Endodermal cell (in vitro differentiated cells): ENCODE results near the gene FOXO6. TPM values are rescaled to one million over a fixed set of nuclear protein-coding genes. Genes with fewer than 3 reads are reported as not detected.

Experiments
- DNase-seq: peaks from one replicate; pipeline ENCODE4 v3.0.0-alpha.2; 2017
- H3K27ac ChIP-seq: 2 replicates; pipeline ENCODE4 v1.5.1; 2013; ENCODE audit warnings: mild to moderate bottlenecking, low read depth, low read length, moderate library complexity
- H3K27me3 ChIP-seq: 2 replicates; pipeline ENCODE4 v1.6.1; 2013; ENCODE audit warnings: mild to moderate bottlenecking, low read length, moderate library complexity; ENCODE audit not compliant: insufficient read depth, control insufficient read depth, poor library complexity, severe bottlenecking
- H3K36me3 ChIP-seq: 2 replicates; pipeline ENCODE4 v1.7.0; 2013; ENCODE audit warnings: mild to moderate bottlenecking, low read length, moderate library complexity; ENCODE audit not compliant: control insufficient read depth, insufficient read depth
- H3K4me1 ChIP-seq: one replicate; pipeline ENCODE4 v1.7.0; 2013; ENCODE audit warnings: low read length; ENCODE audit not compliant: control insufficient read depth, insufficient read depth
- H3K4me3 ChIP-seq: 2 replicates; pipeline ENCODE4 v1.5.1; 2013; ENCODE audit warnings: mild to moderate bottlenecking, low read length, moderate library complexity
- H3K9ac ChIP-seq: 2 replicates; pipeline ENCODE4 v1.6.1; 2013; ENCODE audit warnings: mild to moderate bottlenecking, low read length, moderate library complexity; ENCODE audit not compliant: poor library complexity, severe bottlenecking; ENCODE audit errors: extremely low read depth
- H3K9me3 ChIP-seq: 2 replicates; pipeline ENCODE4 v1.6.1; 2013; ENCODE audit warnings: mild to moderate bottlenecking, low read length, moderate library complexity; ENCODE audit not compliant: control insufficient read depth
- H3K27ac Mint-ChIP-seq: 2 replicates; pipeline ENCODE4 v1.8.0; 2020; ENCODE audit warnings: mixed read lengths
- H3K27me3 Mint-ChIP-seq: 2 replicates; pipeline ENCODE4 v1.8.0; 2021; ENCODE audit warnings: mild to moderate bottlenecking, mixed read lengths; ENCODE audit not compliant: insufficient read depth
- H3K36me3 Mint-ChIP-seq: 2 replicates; pipeline ENCODE4 v1.8.0; 2020; ENCODE audit warnings: low read depth, mixed read lengths
- H3K4me1 Mint-ChIP-seq: 2 replicates; pipeline ENCODE4 v1.8.0; 2020; ENCODE audit warnings: mixed read lengths
- H3K4me3 Mint-ChIP-seq: 2 replicates; pipeline ENCODE4 v1.8.0; 2020; ENCODE audit warnings: mild to moderate bottlenecking, moderate library complexity, mixed read lengths
- H3K9me3 Mint-ChIP-seq: 2 replicates; pipeline ENCODE4 v1.8.0; 2020; ENCODE audit warnings: mild to moderate bottlenecking, mixed read lengths
- WGBS, 2 experiments: methylation state at CpG; one replicate each; pipeline versions ENCODE4 v1.1.5 to v1.1.7; 2013; ENCODE audit warnings: missing lambda C conversion rate in 2 of 2, mixed read lengths in 1 of 2; ENCODE audit not compliant: insufficient coverage in 1 of 2, insufficient read length in 1 of 2; 5-methylcytosine and 5-hydroxymethylcytosine counted together
- total RNA-seq, 2 donors: library from RNA; stranded (reverse); fragmentation: NEBNext Ultra II Directional in 1 of 2; extraction: Animal tissue kit (Norgen Biotek cat#: 25700) in 1 of 2; gene quantifications; 2 replicates in 1 of 2; 3 replicates in 1 of 2; pipeline ENCODE4 v1.2.1, GENCODE V29; 2021
- TF ChIP-seq, protein P1 (sequence below): fragments of 200-600 bp; sonication (generic); conservative IDR thresholded peaks from 2 replicates; pipeline ENCODE4 v1.5.0; 2021; ENCODE audit warnings: antibody characterized with exemption, mild to moderate bottlenecking

Gene FOXO6
- total RNA-seq, 2 donors from 2014 or later: 1.7 to 1.8 TPM

GRCh38 chr1:41327383-41327999 lies 33.7 kb upstream of the FOXO6 start:
- Histone ChIP-seq H3K36me3 (no peaks in the 10 kb centered on the region), H3K4me1 (no peaks in the 10 kb centered on the region), H3K9ac (no peak overlapping the region), H3K27me3 (no peaks in the 10 kb centered on the region), H3K9me3 (no peaks in the 10 kb centered on the region), H3K27ac (no peak overlapping the region), H3K4me3 (no peak overlapping the region)
- no peak for DNase-seq
- WGBS, 2 experiments: 78 to 83% methylated on average over 6 of the region's 6 CpGs
- H3K4me1 Mint-ChIP-seq: peaks cover 5% of the 10 kb centered on the region
- no peak overlapping the region for H3K4me3 Mint-ChIP-seq
- TF ChIP-seq, protein P1, sequence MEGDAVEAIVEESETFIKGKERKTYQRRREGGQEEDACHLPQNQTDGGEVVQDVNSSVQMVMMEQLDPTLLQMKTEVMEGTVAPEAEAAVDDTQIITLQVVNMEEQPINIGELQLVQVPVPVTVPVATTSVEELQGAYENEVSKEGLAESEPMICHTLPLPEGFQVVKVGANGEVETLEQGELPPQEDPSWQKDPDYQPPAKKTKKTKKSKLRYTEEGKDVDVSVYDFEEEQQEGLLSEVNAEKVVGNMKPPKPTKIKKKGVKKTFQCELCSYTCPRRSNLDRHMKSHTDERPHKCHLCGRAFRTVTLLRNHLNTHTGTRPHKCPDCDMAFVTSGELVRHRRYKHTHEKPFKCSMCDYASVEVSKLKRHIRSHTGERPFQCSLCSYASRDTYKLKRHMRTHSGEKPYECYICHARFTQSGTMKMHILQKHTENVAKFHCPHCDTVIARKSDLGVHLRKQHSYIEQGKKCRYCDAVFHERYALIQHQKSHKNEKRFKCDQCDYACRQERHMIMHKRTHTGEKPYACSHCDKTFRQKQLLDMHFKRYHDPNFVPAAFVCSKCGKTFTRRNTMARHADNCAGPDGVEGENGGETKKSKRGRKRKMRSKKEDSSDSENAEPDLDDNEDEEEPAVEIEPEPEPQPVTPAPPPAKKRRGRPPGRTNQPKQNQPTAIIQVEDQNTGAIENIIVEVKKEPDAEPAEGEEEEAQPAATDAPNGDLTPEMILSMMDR: no peak
- H3K36me3 Mint-ChIP-seq: no peaks in the 10 kb centered on the region
- H3K27ac Mint-ChIP-seq: no peak overlapping the region
- H3K27me3 Mint-ChIP-seq: peaks cover 3% of the 10 kb centered on the region
- no peaks in the 10 kb centered on the region for H3K9me3 Mint-ChIP-seq

DNA sequence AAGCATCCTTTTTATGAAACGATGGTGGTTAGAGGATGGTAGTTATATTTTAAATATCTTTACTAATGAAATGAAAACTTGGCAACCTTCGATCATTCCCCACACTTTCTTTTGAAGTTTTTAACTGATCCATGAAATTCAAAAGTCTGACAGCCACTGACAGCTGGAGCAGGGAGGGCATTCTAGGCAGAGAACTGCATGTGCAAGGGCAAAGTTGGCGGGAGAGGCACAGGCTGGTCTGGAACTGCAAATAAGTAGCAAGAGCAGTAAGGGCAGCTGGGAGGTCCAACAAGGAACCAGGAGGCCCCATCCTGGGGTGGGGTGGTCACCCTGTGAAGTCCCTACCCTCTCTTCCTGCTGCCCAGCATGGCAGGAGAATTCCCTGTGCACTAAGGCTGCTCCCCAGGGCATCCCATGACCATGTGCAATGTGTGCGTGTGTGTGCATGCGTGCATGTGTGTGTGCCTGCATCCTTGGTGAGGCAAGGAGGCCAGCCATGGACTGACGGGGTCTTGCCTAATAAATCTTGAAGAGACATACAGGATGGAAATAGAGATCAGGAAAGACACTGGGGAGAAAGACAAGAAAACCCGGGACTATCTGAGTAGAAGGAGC lies 33.1 kb upstream of the FOXO6 start:
- Histone ChIP-seq H3K9me3 (no peaks in the 10 kb centered on the region), H3K9ac (no peak overlapping the region), H3K27me3 (no peaks in the 10 kb centered on the region), H3K36me3 (no peaks in the 10 kb centered on the region), H3K4me3 (no peak overlapping the region), H3K27ac (no peak overlapping the region), H3K4me1 (no peaks in the 10 kb centered on the region)
- no peak overlapping the region for H3K4me3 Mint-ChIP-seq
- H3K36me3 Mint-ChIP-seq: no peaks in the 10 kb centered on the region
- TF ChIP-seq, protein P1: no peak
- peaks cover 5% of the 10 kb centered on the region for H3K4me1 Mint-ChIP-seq
- DNase-seq: no peak
- no peaks in the 10 kb centered on the region for H3K9me3 Mint-ChIP-seq
- H3K27ac Mint-ChIP-seq: no peak overlapping the region
- H3K27me3 Mint-ChIP-seq: peaks cover 3% of the 10 kb centered on the region
- 77 to 87% methylated on average over 4 to 7 of the region's 7 CpGs for WGBS, 2 experiments

DNA sequence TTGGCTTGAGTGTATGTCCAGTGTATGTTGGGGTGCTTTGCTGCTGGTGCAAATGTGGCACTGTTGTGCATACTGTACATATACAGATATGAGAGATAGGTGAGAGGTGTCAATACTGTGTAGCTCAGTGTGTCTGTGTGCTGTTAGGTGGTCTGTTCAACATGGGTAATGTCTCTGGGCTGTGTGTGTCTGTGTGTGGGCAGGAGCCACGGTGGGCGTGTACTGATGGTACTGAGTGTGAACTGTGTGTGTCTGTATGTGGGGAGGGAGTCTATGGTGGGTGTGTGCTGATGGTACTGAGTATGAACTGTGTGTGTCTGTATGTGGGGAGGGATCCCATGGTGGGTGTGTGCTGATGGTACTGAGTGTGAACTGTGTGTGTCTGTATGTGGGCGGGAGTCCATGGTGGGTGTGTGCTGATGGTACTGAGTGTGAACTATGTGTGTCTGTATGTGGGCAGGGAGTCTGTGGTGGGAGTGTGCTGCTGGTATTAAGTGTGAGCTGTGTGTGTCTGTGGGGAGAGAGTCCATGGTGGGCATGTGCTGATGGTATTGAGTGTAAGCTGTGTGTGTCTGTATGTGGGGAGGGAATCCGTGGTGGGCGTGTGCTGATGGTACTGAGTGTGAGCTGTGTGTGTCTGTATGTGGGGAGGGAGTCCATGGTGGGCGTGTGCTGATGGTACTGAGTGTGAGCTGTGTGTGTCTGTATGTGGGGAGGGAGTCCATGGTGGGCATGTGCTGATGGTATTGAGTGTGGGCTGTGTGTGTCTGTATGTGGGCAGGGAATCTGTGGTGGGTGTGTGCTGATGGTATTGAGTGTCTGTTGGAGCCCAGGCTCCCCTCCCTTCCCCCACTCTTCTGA lies 32.2 kb upstream of the FOXO6 start:
- Histone ChIP-seq H3K27ac (no peak overlapping the region), H3K9me3 (no peaks in the 10 kb centered on the region), H3K4me1 (no peaks in the 10 kb centered on the region), H3K36me3 (no peaks in the 10 kb centered on the region), H3K27me3 (no peaks in the 10 kb centered on the region), H3K4me3 (no peak overlapping the region), H3K9ac (no peak overlapping the region)
- 92 to 100% methylated on average over 1 to 6 of the region's 6 CpGs for WGBS, 2 experiments
- peaks cover 4% of the 10 kb centered on the region for H3K9me3 Mint-ChIP-seq
- TF ChIP-seq, protein P1: no peak
- H3K27ac Mint-ChIP-seq: no peak overlapping the region
- H3K36me3 Mint-ChIP-seq: no peaks in the 10 kb centered on the region
- peaks cover 3% of the 10 kb centered on the region for H3K27me3 Mint-ChIP-seq
- DNase-seq: no peak
- peaks cover 5% of the 10 kb centered on the region for H3K4me1 Mint-ChIP-seq
- no peak overlapping the region for H3K4me3 Mint-ChIP-seq
